Measurements from ENCODE around the gene CHST9.

The CHST9 gene

DNA sequence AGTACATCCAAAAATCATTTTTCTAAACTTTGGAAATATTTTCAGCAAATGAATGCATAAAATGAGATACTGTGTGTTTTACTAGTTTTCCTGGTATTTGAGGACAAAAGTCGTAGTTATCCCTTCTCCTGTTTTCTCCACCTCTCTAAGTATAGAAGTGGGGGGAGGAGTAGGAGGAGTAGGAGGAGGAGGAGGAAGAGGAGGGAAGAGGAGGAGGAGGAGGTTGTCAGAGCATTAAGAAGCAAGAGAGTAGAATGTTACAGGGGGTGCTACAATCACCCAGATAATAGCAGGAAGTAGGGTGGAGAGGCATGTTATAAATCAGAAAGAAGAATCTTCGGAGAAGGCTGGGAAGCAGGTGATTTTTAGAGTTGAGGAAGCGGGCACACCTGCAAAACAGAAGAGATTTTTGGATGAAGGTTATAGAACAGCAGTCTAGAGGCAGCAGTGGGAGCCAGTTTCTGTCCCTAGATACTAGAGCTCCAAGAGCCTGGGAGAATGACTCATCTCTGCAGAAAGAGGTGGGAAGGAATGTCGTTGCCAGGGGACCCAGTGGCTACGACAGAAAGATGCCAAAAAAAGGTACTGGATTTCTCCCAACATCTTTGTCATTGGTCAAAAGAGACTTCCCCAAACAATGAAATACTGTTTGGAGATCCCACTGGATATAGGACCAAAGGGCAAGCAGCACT, 275.4 kb downstream of the CHST9 start:
- no peaks in the 10 kb centered on the region for H3K36me3 ChIP-seq (ENCODE audit: control insufficient read depth, insufficient read depth, low read length)
- H3K27ac ChIP-seq (ENCODE audit: insufficient read depth, low read length, poor library complexity, severe bottlenecking) = no peak overlapping the region
- H3K4me1 ChIP-seq (ENCODE audit: control insufficient read depth, insufficient read depth, low read length, poor library complexity, severe bottlenecking) = no peaks in the 10 kb centered on the region
- no peaks in the 10 kb centered on the region for H3K27me3 ChIP-seq (replicated peaks; ENCODE audit: control insufficient read depth, insufficient read depth, low read length, poor library complexity, severe bottlenecking)
- no peak for DNase-seq
- H3K9me3 ChIP-seq (ENCODE audit: control insufficient read depth, low read length) = no peaks in the 10 kb centered on the region
- H3K4me3 ChIP-seq (ENCODE audit: insufficient read depth, low read depth, low read length, poor library complexity, severe bottlenecking) = no peak overlapping the region

DNA sequence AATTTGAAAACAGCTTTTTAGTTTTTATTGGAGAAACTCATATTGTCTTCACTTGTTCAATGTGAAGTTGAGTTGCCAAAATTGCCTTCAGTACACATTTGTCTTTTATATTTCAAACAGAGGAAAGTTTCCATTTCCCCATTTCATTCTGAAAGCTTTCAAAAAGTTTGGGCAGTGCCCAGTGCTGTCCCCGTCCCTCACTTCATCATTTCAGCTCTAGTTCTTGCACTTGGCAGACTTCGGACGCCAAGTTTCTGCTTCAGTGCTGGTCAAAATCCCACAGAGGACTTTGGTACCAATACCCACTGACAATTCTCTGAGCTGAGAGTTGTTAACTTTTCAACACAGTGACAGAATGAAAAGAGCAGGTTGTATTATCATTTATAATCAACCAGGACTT, 276.2 kb downstream of the CHST9 start:
- no peaks in the 10 kb centered on the region for H3K36me3 ChIP-seq (ENCODE audit: control insufficient read depth, insufficient read depth, low read length)
- no peak for DNase-seq
- H3K9me3 ChIP-seq (ENCODE audit: control insufficient read depth, low read length) = no peaks in the 10 kb centered on the region
- H3K27ac ChIP-seq (ENCODE audit: insufficient read depth, low read length, poor library complexity, severe bottlenecking) = no peak overlapping the region
- no peak overlapping the region for H3K4me3 ChIP-seq (ENCODE audit: insufficient read depth, low read depth, low read length, poor library complexity, severe bottlenecking)
- no peaks in the 10 kb centered on the region for H3K4me1 ChIP-seq (ENCODE audit: control insufficient read depth, insufficient read depth, low read length, poor library complexity, severe bottlenecking)
- no peaks in the 10 kb centered on the region for H3K27me3 ChIP-seq (replicated peaks; ENCODE audit: control insufficient read depth, insufficient read depth, low read length, poor library complexity, severe bottlenecking)

DNA sequence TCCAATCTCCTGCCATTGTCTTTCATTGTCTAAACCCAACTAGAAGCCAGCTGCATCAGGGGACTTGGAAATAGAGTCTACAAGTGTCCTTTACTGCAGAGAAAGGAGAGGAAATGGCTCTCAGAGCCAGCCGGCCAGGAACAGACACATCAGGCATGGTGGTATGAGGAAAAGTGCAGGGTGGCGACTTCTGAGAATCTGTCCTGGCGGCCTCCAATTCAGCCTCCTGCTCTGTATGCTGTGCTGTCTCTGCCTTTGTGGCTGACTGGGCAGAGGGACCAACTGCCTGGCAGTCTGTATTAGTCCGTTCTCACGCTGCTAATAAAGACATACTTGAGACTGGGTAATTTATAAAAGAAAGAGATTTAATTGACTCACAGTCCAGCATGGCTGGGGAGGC, 282.8 kb downstream of the CHST9 start:
- Histone ChIP-seq H3K27ac (ENCODE audit: insufficient read depth, low read length, poor library complexity, severe bottlenecking) (no peak overlapping the region), H3K9me3 (ENCODE audit: control insufficient read depth, low read length) (no peaks in the 10 kb centered on the region)

DNA sequence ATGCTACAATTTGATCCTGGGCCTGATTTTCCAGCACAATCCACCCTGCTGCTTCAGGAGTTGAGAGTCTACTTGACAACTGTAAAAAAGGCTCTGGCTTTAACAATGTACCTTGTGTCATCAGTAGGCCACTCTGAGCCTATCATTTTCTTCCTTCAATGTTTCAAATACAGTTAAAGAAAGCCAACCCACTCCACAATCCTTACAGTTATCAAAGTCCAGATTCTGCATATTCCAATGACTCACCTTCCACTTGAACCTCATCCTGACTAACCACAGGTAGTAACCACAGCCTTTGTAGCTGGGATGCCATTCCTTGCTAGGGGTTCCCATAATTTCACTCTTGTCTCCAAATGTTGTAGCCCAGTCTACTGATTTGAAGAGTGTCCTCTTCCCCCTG, 284.1 kb downstream of the CHST9 start:
- H3K27ac ChIP-seq (ENCODE audit: insufficient read depth, low read length, poor library complexity, severe bottlenecking) = no peak overlapping the region
- no peak overlapping the region for H3K4me3 ChIP-seq (ENCODE audit: insufficient read depth, low read depth, low read length, poor library complexity, severe bottlenecking)
- no peaks in the 10 kb centered on the region for H3K36me3 ChIP-seq (ENCODE audit: control insufficient read depth, insufficient read depth, low read length)
- DNase-seq = no peak
- no peaks in the 10 kb centered on the region for H3K9me3 ChIP-seq (ENCODE audit: control insufficient read depth, low read length)
- H3K4me1 ChIP-seq (ENCODE audit: control insufficient read depth, insufficient read depth, low read length, poor library complexity, severe bottlenecking) = no peaks in the 10 kb centered on the region
- no peaks in the 10 kb centered on the region for H3K27me3 ChIP-seq (replicated peaks; ENCODE audit: control insufficient read depth, insufficient read depth, low read length, poor library complexity, severe bottlenecking)

More for the DNA sequence above, 282.8 kb downstream of the CHST9 start:
- DNase-seq = no peak
- Histone ChIP-seq H3K4me1 (ENCODE audit: control insufficient read depth, insufficient read depth, low read length, poor library complexity, severe bottlenecking) (no peaks in the 10 kb centered on the region), H3K36me3 (ENCODE audit: control insufficient read depth, insufficient read depth, low read length) (no peaks in the 10 kb centered on the region), H3K27me3 (replicated peaks; ENCODE audit: control insufficient read depth, insufficient read depth, low read length, poor library complexity, severe bottlenecking) (no peaks in the 10 kb centered on the region), H3K4me3 (ENCODE audit: insufficient read depth, low read depth, low read length, poor library complexity, severe bottlenecking) (no peak overlapping the region)

DNA sequence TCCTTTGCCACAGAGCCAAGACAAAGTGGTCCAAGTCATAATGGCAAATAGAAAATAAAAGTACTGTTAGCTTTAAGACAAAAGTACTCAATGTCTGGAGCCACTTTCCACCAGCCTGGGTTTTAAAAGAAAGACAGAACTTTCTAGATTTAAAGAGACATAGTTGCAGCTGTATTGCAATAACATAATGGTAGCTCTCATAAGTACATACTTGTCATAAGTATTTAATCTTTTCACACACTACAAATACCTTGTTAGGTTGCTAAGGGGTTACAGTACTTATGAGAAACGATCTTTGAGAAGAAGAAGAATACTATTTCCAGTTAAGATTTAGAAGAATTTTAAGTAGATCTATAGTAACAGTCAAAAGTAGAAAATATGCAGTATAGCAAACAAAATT, 290.7 kb downstream of the CHST9 start:
- no peak for DNase-seq
- Histone ChIP-seq H3K36me3 (ENCODE audit: control insufficient read depth, insufficient read depth, low read length) (no peaks in the 10 kb centered on the region), H3K4me1 (ENCODE audit: control insufficient read depth, insufficient read depth, low read length, poor library complexity, severe bottlenecking) (no peaks in the 10 kb centered on the region), H3K4me3 (ENCODE audit: insufficient read depth, low read depth, low read length, poor library complexity, severe bottlenecking) (no peak overlapping the region), H3K27ac (ENCODE audit: insufficient read depth, low read length, poor library complexity, severe bottlenecking) (no peak overlapping the region), H3K9me3 (ENCODE audit: control insufficient read depth, low read length) (no peaks in the 10 kb centered on the region), H3K27me3 (replicated peaks; ENCODE audit: control insufficient read depth, insufficient read depth, low read length, poor library complexity, severe bottlenecking) (no peaks in the 10 kb centered on the region)

DNA sequence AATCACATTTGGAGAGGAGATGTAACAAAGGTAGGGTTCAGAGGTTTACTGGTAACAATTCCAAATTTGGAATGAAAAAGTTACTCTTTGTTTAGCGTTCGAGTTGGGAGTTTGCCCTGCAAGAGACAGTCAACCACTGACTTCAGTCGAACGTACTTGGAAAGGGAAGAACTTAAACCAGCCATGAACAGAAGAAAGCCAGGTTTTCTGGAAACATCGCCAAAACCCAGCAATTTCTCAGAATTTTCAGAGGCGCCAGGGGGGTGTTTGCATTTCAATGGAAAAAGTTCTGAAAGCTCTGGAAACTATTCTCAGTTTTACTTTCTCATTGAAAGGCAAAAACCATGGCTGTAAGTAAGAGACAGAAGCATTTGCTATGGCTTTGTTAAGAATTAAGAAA, 291.1 kb downstream of the CHST9 start:
- DNase-seq = no peak
- no peaks in the 10 kb centered on the region for H3K27me3 ChIP-seq (replicated peaks; ENCODE audit: control insufficient read depth, insufficient read depth, low read length, poor library complexity, severe bottlenecking)
- no peak overlapping the region for H3K4me3 ChIP-seq (ENCODE audit: insufficient read depth, low read depth, low read length, poor library complexity, severe bottlenecking)
- no peaks in the 10 kb centered on the region for H3K4me1 ChIP-seq (ENCODE audit: control insufficient read depth, insufficient read depth, low read length, poor library complexity, severe bottlenecking)
- no peaks in the 10 kb centered on the region for H3K36me3 ChIP-seq (ENCODE audit: control insufficient read depth, insufficient read depth, low read length)
- no peaks in the 10 kb centered on the region for H3K9me3 ChIP-seq (ENCODE audit: control insufficient read depth, low read length)
- H3K27ac ChIP-seq (ENCODE audit: insufficient read depth, low read length, poor library complexity, severe bottlenecking) = no peak overlapping the region

DNA sequence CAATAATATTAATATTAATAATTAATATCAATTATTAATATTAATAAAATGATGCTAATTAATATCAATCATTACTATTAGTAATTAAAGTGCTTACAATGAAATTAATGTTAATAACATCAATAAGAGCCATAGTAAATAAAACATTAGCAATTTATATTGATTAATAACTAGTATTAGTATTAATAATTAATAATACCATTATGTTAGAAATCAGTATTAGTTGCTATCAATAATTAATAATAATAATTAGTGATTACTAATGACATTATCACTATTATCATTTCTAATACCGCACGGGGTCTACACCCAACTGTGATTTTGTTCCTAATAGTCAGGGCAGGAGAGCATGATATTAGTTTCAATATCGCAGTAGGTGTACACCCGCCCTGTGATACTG, 296.8 kb downstream of the CHST9 start:
- DNase-seq = no peak
- Histone ChIP-seq H3K36me3 (ENCODE audit: control insufficient read depth, insufficient read depth, low read length) (no peaks in the 10 kb centered on the region), H3K4me3 (ENCODE audit: insufficient read depth, low read depth, low read length, poor library complexity, severe bottlenecking) (no peak overlapping the region), H3K4me1 (ENCODE audit: control insufficient read depth, insufficient read depth, low read length, poor library complexity, severe bottlenecking) (no peaks in the 10 kb centered on the region), H3K27me3 (replicated peaks; ENCODE audit: control insufficient read depth, insufficient read depth, low read length, poor library complexity, severe bottlenecking) (no peaks in the 10 kb centered on the region), H3K9me3 (ENCODE audit: control insufficient read depth, low read length) (no peaks in the 10 kb centered on the region), H3K27ac (ENCODE audit: insufficient read depth, low read length, poor library complexity, severe bottlenecking) (no peak overlapping the region)

DNA sequence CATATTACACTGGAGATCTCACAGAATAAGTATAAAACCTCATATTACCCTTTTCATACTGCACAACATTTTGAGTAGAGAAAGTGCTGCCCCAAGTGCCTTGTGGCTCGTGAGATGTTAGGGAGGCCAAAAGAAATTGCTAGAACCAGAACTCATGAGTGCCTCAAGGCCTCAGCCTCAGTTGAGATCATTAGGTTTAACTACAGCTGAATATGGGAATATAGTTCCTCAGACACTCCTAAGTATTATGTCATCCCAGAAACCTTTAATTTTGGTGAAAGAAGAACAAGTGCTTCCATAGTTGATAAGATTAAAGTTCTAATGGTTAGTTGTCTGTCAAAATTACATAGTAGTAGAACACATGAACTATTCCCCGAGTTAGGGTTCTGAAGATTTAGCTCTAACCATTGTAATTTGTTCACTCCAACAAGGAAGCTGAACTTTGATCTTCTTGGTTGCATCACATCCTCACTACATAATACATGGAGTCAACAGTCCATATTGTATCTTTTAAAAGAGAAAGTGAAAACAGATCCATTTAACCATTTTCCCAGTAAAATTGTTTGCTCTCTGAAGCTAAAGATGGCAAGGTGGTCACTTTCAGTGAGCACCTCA, 310.0 kb downstream of the CHST9 start:
- Histone ChIP-seq H3K4me1 (ENCODE audit: control insufficient read depth, insufficient read depth, low read length, poor library complexity, severe bottlenecking) (no peaks in the 10 kb centered on the region), H3K4me3 (ENCODE audit: insufficient read depth, low read depth, low read length, poor library complexity, severe bottlenecking) (no peak overlapping the region), H3K27me3 (replicated peaks; ENCODE audit: control insufficient read depth, insufficient read depth, low read length, poor library complexity, severe bottlenecking) (no peaks in the 10 kb centered on the region), H3K36me3 (ENCODE audit: control insufficient read depth, insufficient read depth, low read length) (no peaks in the 10 kb centered on the region), H3K9me3 (ENCODE audit: control insufficient read depth, low read length) (no peaks in the 10 kb centered on the region), H3K27ac (ENCODE audit: insufficient read depth, low read length, poor library complexity, severe bottlenecking) (no peak overlapping the region)
- no peak for DNase-seq

DNA sequence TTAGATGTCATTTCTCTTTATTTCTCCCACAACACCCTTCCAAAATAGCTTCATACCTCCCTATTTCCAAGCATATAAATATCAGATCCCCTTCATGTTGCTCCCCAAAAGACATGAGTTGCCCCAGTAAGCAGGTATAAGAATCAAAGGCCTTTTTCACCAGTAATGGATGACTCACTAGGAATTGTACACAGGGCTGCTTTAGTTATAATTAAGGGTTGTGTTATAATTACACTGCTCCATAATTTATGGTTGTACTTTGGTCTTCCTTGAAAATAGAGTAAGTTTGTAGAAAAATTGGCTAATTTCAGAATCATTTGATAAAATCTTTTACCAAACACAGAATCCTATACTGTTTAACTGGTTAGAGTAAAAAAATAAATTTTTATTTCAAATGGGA, 310.8 kb downstream of the CHST9 start:
- Histone ChIP-seq H3K27ac (ENCODE audit: insufficient read depth, low read length, poor library complexity, severe bottlenecking) (no peak overlapping the region), H3K9me3 (ENCODE audit: control insufficient read depth, low read length) (no peaks in the 10 kb centered on the region), H3K27me3 (replicated peaks; ENCODE audit: control insufficient read depth, insufficient read depth, low read length, poor library complexity, severe bottlenecking) (no peaks in the 10 kb centered on the region), H3K4me1 (ENCODE audit: control insufficient read depth, insufficient read depth, low read length, poor library complexity, severe bottlenecking) (no peaks in the 10 kb centered on the region), H3K36me3 (ENCODE audit: control insufficient read depth, insufficient read depth, low read length) (no peaks in the 10 kb centered on the region), H3K4me3 (ENCODE audit: insufficient read depth, low read depth, low read length, poor library complexity, severe bottlenecking) (no peak overlapping the region)
- no peak for DNase-seq

DNA sequence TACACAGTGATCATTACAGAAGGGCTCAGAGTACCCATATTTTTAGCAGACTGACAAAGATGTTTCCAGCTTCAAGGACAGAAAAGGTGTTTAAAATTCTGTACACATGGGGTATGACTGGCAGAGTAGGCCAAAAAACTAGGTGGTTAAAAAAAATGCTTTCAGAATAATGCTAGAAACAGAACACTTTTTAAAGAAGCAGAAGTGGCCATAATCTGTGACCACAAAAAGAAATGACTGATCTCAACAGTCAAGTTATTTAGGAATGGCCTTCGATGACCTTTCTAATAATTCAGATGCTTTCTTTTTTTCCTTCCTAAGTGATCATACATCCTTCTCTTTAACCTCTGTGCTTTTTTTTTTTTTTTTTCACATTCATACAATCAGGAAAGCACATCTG, 315.5 kb downstream of the CHST9 start:
- H3K27ac ChIP-seq (ENCODE audit: insufficient read depth, low read length, poor library complexity, severe bottlenecking) = no peak overlapping the region
- DNase-seq = no peak

More for the DNA sequence above, 315.5 kb downstream of the CHST9 start:
- Histone ChIP-seq H3K4me3 (ENCODE audit: insufficient read depth, low read depth, low read length, poor library complexity, severe bottlenecking) (no peak overlapping the region), H3K27me3 (replicated peaks; ENCODE audit: control insufficient read depth, insufficient read depth, low read length, poor library complexity, severe bottlenecking) (no peaks in the 10 kb centered on the region), H3K36me3 (ENCODE audit: control insufficient read depth, insufficient read depth, low read length) (no peaks in the 10 kb centered on the region), H3K9me3 (ENCODE audit: control insufficient read depth, low read length) (no peaks in the 10 kb centered on the region), H3K4me1 (ENCODE audit: control insufficient read depth, insufficient read depth, low read length, poor library complexity, severe bottlenecking) (no peaks in the 10 kb centered on the region)
